OCI-LY3 (cell line): ENCODE results near the gene UBE2D3.

ENCODE experiments used
- CTCF ChIP-seq: fragments of 200-600, 300-600 bp; sonication (generic); IDR thresholded peaks from 2 replicates; pipeline ENCODE4 v1.5.1; 2014; ENCODE audit warnings: antibody characterized with exemption, low read length, low read depth
- EZH2phosphoT487 ChIP-seq: fragments of 200-600 bp; shearing (Covaris generic); IDR thresholded peaks from 2 replicates; pipeline ENCODE4 v1.6.1; 2018; ENCODE audit warnings: antibody characterized with exemption, mixed run types, low read depth

GRCh38 chr4:102789317-102789717, 38.0 kb downstream of the UBE2D3 start:
- TF ChIP-seq CTCF (no peak), EZH2phosphoT487 (no peak)
